HL-60/S4 (cell line): Measurements from ENCODE around the gene GPR141.
"Not testable (repeated sequence)": the region's sequence is repeated elsewhere in the genome, so short reads cannot be mapped to it uniquely, and the experiment has no call there.

Experiments
- in situ Hi-C: fragments of 300-500 bp; cut with MboI; formaldehyde crosslinking; loops from 2 replicates; pipeline ENCODE4 v1.14.3; 2022; ENCODE audit warnings: low sequenced_read_pairs

The GPR141 gene

DNA sequence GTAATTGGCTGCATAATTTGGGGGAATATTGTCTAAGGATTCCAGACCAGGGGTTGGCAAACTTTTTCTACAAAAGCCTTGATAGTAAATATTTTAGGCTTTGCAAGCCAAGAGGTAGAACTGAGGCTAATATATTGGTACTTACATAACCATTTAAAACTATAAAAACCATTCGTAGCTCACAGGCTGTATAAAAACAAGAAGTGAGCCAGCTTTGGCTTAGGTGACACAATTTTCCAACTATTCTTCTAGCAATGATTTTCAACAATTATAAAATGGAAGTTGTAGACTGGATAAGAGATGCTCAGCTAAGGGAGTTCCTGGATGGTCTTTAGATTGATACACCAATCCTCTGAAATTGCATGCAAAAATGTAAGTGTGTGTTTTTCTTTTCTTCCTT, 1.4 kb downstream of the GPR141 start:
- in situ Hi-C loops: no loop called here

DNA sequence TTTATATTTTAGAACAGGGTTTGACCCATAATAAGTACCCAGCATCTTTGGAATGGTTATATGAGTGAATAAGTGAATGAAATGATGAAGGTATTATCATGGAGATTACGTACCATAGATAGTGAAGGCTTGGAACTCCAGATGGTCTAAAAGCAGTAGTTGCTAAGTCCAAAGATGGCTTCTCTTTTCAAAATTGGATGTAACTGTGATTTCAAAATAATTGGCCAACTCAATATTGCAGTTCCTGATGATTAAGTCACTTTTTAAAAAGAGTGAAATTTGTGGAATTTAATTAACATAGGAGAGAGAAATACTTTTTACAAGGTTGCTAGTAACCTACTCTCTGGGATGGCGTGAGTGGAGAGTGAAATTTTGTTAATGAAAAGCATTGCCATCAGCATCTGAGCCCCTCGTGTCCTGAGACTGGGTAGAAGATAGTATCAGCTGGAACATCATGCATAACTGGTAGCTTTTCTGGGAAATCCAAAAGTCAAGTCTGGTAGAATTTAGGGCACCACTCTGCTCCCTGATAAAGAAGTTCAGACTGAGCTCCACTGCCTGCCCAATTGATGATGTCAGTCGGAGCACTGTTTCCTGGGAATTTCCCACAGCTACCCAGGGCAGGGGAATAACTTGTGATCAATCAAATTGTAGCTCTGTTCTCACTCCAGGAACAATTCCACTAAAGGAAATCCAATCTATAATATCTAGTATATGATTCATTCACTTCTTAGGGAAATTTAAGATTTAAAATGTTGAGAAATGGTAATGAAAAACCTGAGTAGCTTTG, 3.2 kb downstream of the GPR141 start:
- in situ Hi-C loops: no loop called here

DNA sequence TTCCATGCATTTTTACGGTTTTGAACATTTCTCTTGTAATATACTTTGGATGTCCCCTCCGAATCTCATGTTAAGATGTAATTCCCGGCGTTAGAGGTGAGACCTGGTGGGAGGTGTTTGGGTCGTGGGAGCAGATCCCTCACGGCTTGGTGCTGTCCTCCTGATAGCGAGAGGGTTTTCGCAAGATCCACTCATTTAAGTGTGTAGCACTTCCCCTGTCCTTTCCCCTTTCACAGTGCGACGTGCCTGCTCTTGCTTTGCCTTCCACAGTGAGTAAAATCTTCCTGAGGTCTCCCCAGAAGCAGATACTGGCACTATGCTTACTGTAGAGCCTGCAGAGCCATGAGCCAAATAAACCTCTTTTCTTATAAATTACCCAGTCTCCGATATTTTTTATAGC, 6.6 kb downstream of the GPR141 start:
- in situ Hi-C loops: no loop called here

DNA sequence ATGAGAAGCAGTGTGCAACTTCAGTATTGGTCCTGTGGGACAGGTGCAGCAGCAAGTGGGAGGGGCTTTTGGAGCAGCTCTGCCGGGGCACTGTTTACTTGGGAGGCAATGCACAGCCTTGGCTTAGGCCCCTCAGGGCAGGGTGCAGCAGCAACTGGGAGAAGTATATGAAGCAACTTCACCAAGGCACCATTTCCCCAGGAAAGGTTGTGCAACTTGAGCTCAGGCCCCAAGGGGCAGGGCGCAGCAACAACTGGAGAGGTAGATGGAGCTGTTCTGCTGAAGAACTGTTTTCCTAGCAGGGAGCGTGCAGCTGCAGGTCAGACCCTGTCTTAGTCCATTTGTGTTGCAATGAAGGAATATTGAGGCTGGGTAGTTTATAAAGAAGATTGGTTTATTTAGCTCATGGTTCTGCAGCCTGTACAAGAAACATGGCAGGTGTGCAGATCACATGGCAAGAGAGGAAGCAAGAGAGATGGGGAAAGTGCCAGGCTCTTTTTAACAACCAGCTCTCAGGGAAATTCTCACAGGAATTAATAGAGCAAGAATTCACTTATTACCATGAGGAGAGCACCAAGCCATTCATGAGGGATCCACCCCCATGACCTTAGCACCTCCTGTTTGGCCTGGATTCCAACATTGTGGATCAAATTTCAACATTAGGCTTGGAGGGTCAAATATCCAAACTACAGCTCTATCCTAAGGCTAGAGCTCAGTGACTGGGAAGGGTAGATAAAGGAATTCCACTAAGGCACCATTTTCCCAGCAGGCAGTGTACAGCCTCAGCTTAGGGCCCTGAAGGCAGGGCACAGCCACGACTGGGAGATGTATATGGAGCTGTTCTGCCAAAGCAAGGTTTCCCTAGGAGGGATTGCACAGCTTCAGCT, 10.9 kb downstream of the GPR141 start:
- in situ Hi-C loops: no loop called here

DNA sequence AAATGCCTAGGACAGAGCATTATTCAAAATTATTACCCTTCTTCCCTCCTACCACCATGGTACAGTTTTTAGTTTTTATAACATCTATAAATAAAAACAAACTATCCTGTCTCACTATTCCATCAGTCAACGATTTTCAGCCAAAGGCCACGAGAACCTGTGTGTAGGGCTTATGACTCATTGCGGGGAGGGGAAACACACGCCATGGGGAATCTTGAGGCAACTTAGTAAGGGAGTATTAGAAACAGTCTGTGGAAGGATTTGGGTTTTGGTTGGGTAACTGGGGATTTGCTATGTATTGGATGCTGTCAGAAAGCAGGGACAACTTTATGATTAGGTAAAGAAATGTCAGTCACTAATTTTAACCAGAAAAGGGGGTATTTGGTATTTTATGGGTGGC, 14.7 kb downstream of the GPR141 start:
- in situ Hi-C loops: no loop called here

DNA sequence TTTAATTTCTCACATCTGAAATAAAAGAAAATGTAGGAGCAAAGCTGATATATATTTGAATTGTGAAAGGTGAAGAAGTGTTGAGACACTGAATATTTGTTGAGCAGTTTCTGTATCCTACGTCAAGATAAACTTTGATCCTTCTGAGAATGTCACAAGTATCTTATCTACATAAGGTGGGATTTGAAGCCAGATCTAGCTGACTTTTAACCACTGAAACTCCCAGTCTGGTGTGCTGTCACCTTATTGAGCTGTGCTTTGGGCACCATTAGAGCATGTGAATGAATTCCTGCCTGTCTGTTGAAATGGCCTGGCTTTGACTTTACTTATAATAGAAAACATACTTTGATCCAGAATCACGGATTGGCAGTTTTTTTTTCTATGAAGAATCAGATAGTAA, 15.2 kb downstream of the GPR141 start:
- in situ Hi-C loops: no loop called here

DNA sequence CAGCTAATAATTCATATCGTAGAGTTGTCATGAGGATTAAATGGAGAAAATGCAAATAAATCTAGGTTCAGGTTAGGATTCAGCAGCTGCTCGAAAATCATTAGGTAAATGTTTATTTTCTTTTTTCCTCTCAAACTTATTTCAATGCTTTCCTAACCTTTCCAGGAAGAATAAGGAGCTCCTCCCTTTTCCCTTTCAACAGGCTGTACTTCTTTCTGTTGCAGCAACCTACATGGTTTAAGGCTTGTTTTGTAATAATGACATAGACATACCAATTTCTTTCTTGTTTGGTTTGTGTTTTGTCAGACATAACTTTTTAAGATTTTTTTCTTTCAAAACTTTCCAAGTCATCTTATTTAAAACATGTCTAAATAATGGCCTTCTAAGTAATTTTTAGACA, 18.2 kb downstream of the GPR141 start:
- in situ Hi-C loops: no loop called here

DNA sequence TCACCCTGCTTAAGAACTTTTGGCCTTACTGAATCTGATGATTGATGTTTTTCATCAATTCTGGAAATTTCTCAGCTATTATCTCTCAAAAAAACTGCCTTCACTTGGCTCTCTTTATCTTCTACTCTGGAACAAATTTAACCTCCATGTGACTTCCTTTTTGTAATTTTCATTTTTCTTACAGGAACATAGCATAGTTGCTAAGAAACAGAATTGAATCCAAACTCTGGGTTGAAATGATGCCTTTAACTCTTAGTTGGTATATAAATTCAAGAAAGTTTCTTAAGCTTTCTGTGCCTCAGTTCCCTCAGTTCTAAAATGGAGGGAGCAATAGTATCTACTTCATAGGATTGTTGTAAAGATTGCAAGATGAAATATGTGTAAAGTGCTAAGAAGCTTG, 19.8 kb downstream of the GPR141 start:
- in situ Hi-C loops: no loop called here

DNA sequence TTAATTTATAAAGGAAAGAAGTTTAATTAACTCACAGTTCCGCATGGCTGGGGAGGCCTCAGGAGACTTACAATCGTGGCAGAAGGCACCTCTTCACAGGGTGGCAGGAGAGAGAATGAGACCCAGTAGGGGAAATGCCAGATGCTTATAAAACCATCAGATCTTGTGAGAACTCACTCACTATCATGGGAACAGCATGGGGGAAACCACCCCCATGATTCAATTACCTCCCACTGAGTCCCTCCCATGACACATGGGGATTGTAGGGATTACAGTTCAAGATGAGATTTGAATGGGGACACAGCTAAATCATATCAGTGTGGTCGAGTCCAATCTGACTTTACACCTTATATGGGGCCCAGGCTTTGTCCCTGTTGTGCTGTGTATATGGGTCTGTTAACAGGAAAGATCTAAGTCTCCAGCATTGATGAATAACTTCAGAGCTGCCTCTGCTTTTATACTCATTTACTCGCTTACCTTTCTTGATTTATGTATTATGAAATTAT, 20.8 kb downstream of the GPR141 start:
- in situ Hi-C loops: not testable (repeated sequence)

DNA sequence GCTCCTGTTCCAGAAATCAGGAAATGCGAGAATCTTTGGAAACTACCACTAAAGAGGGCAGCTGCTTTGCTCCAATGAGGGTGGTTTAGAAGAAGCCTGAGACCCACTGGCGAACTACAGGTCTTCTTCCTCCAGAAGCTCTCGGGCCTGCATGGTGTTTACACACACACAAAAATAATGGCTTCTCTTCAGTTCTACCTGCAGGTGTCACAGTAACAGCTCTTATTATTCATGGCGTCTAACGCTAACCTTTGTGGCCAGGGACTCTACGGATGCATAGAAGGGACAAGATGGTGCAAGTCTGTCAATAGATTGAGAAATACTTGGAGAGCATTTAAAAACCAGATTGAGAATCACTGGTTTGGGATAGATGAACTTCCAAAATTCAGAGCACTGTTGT, 22.4 kb downstream of the GPR141 start:
- in situ Hi-C loops: no loop called here

DNA sequence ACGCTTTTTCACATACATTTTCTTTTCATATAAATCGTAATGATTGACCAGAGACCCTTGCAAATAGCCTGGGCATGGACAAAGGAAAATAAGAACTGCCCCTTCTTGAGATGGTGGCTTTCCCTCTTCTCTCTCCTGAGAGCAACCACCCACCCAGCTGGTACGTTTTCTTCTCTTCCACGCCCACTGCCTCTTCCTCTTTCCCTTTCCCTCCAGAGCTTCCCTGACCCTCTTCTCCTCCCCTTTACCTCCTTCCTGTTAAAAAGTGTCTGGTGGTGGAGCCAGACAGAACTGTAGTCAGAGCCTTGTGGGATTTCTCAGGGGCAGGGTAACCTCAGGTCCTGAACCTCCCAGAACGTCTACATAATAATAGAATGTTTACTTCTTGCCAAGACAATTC, 23.2 kb downstream of the GPR141 start:
- in situ Hi-C loops: no loop called here

DNA sequence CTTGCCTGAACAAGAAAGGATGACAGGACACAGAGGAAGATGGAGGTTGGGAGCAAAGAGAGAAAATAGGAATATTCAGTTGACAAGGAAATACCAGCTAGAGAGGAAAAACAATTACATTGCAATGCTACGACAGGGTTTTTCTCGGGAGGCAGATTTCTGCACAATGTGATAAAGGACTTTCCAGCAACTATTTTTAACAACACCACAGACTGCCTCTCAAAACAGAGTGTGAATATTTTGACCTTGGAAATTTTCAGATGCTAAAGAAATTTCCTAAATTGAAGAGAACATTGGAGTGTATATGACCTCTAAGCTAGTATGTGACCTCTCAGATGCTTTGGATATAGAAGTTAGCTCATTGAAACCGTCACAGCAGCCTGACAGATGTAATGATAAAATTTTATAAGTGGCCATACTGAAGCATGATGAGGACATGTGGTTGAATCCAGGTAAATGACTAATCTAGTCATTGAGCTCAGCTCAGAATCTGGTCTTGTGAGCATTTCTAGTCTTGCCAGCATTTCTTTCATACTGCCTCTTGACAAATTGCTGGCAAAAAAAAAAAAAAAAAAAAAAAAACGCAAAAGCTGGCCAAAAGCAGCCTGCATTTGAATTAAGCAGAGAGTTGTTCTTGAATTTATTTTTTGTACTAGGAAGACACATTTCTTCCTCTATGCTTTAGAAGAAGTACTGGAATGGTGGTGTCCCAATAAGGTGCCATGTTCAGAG, 24.4 kb downstream of the GPR141 start:
- in situ Hi-C loops: no loop called here

DNA sequence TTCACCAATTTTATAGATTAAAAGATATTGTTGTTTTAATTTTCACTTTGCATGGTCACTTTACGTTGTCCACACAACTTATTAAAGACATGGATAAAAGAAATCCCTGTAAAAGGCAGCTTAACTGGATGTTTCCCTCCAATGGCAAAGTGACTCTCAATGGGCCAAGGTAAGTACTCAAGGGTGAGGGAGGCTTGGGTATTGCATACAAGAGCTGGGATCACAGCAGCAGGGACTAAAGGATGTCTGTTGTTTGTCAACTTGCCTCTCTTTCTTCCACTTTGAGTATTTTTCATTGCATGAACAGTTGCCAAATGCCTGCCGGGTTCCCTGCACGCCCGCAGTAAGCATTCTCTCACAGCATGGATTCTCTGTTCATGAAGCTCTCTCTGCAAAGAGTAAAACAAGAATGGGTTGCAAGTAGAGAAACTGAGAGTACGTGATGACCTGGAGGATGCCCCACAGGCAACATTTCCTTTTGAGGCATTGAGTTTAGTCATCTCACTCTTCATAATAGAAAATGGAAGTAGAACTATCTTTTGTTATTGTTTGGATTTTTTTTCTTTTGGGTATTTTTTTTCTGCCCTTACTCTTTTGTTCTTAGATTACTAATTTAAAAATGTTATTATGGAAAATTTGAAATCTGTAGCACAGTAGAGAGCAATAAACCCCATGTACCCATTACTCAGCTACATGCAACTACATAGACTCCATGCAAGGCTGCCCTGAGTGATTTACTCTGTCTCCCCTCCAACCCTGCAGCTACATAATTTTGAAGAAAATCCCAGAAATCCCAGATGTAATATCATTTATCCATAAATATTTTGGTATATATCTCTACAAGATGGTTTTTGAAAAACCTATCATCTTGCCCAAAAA, 26.3 kb downstream of the GPR141 start:
- in situ Hi-C loops: no loop called here

DNA sequence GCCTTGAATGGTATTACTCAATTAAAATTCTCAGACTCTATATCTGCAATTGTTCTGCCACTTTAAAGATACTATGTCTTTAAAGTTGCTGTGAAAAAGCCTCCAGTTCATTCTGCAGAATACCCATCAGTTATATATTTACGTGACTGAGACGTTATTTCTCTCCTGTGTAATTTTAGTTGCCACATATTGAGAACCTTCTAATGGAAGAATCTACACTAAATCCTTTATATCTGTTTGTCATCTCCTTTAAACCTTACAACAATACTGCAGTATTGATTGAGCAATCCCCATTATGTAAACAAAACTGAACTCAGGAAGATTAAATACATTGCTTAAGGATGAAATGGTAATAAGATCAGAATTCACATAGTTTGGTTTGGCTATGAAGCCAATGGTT, 30.0 kb downstream of the GPR141 start:
- in situ Hi-C loops: no loop called here

DNA sequence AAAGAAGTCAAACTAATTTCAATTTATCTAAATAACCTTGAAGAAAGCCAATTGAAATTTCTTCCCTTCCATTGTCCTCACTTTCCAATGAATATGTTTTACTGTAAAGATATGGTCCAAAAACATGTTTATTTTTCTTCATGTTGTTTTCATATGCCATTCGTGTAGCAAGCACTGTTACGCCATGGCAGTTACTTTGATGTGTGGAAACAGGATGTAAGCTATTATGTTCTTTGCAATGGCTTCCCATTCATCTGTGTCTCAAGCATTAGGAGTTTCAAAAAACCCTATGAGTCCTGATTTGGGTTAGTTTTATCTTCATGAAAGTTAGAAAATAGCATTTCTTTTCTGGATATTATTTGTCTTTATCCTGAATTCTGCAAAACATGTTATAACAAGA, 31.0 kb downstream of the GPR141 start:
- in situ Hi-C loops: no loop called here

DNA sequence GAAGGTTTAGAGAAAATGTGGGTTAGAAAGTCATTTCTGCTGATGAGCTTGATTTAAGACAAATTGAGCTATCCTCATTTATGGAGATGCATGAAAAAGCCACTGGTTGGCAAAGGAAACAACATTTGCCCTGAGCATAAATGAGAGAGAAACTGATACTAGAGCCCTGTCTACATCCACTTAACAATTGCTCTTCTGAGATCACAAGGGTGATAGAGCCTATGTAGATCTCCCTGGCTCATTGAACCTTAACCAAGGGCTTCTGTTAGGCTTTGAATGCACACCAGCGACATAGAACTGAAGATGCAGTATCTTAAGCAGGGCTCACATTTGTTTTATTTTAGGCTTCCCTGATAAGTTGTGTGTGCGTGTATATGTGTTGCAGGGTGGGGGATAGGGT, 35.0 kb downstream of the GPR141 start:
- in situ Hi-C loops: no loop called here

DNA sequence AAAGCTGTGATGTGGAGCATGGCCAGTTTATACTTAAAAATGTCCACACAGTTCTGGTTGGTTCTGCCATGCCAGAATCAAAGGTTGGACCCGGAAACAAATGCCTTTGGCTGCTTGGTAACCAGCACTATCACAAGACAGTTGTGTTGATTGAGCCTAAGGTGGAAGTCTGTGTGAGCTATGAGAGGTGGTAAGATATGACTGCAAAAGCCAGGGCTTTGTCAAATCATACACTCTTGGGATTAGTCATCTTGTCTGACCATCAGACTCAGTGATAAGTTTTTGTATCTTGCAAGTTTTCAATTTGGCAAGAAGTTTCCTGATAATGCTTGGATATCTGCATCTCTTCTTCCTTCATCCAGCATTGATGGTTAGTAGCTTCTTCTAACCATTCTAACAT, 35.5 kb downstream of the GPR141 start:
- in situ Hi-C loops: no loop called here

DNA sequence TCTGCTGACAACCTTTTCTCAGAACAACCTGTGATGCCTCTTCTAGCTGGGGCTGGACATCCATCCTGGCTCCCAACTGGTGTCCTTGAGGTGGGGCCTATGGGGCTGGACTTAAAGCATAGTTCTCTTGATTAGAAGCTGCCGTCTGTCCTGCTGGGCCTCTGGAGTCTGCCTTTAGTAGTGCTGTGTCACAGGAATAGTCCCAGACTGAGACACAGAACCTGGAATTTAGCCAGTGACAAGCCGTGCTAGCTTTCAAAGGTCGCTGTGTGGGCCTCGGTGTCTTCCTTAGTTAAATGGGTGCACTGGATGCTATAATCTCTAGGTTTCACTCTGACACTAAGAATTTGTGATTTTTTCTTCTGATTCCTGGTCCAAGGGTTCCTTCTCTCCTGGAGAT, 41.2 kb downstream of the GPR141 start:
- in situ Hi-C loops: no loop called here

DNA sequence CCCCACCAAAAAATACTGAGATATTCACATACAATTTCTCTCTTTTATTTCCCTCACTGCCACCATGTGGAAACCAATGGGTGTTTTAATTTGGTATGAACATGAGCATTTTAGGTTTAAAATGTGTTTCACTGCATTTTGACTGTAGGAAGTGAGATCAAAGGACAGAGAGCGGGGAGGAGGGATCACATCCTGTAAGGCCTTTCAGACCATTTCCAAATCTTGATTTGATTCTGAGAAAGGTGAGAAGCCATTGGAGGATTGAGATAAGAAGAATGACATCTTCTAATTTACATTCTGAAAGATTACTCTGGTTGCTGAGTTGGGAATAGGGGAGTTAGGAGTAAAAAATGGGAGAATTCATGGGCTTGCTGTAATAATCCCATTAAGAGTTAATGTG, 42.5 kb downstream of the GPR141 start:
- in situ Hi-C loops: no loop called here

DNA sequence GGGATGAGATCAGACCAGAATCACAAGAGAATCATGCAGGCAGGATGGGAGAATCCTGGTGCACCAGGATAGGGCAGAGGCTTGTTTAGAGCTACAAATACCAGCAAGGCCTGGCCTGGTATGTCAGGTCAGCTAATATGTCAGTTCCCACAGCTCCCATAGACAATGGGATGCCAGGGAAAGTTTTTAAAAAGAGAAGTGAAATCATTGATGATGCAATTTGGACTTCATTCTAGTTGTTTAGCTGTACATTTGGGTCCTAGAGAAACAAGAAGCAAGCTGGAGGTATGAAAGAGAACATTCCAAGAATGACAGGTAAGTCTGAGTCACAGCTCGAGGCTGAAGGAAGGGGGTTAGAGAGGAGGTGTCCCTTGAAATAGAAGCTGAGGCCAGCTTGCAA, 45.2 kb downstream of the GPR141 start:
- in situ Hi-C loops: no loop called here
